GDM1 (cell line): ENCODE data around the gene RCAN1.

Source experiments
- DNase-seq: peaks from one replicate; lab custom pipeline; 2025; lab: John Stamatoyannopoulos, UW

Gene RCAN1

DNA sequence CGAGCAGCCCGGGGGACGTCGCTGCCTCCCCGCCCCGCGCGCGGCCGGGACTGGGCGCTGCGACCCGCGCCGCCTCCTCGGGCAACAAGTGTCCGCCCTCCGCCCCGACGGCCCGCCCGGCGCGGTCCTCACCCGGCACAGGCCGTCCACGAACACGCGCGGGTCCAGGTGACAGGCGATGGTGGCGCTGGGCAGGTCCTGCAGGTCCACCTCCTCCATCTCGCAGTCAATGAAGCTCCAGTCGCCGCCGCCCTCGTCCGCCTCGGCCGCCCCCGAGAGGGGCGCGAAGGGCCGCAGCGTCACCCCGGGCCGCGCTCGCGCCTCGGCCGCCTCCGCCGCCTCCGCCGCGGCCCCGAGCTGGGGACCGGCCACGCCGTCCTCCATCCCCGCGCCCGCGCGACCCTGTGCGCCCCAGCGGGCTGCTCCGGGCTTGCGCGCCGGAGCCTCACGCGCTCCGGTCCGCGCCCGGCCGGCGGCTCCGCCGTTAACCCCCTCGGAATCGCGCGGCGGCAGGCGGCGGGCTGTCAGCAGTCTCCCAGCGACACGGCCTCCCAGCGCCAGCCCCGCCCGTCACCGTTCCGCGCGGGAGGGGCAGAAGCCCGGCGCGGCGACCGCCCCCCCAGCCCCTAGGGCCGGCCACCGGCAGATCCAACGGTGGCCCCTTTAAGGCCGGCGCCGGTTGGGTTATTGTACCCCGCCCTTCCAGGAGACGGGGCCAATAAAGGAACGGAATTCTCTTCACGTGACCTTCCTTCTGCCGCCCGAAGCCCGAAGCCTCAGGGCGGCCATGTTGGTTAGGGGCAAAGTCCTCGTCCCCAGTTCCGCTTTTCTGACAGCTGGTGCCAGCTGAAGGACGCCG lies at the start of gene RCAN1:
Gene RCAN1, minus strand, starts transcription at position 486 of the 859 bp plus-strand sequence. Its CDS starts 102 bp downstream, at position 384.
- DNase-seq = peak; percentile 88

GRCh38 chr21:34661848-34662247 lies 46.9 kb upstream of the RCAN1 start:
- DNase-seq = no peak

GRCh38 chr21:34653522-34653921 lies 38.6 kb upstream of the RCAN1 start:
- no peak for DNase-seq

DNA sequence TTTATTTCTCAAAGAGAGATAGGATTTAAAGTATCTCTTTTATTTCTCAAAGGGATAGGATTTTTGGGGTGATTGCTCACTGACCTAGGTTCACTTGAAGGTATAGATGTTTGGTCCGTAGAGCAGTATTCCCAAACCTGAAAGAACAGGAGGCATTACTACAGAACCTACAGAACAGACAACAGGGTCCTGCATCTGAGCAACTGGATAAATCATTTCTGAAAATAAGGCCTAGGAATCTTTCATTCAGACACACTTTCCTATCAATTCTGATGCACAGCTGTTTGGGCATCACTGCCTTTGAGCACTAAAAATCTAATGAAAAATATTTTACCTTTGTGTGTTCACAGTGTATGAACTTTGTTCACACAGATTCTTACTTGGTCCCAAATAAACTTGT lies 36.7 kb upstream of the RCAN1 start:
- DNase-seq = no peak

DNA sequence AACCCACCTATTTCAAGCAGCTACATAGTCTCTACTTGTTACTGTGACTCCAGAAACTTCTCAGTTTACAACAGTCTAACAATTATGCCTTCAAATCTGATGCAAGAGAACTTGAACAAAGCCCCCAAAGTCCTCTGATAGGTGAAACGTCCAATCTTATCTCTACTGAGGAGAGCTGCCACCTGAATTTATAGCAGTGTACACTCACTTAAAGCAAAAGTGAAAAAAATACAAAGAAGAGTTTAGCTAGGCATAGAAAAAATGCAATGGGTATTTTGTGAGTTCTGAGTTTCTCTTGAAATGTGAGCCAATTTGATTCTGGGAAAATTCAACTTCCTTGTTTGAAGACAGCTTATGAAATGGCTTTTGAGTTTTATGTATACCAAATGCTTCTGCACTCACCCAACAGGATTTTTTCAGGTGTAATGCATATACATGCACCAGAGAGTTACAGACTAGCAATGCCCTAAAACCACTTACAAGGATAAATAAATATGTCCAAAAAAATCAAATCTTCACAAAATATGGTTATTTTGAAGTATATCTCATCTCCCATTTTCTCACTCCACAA lies 36.0 kb upstream of the RCAN1 start:
- DNase-seq = no peak

- no peak for DNase-seq
Measured at GRCh38 chr21:34649400-34649799, 34.5 kb upstream of the RCAN1 start.

DNA sequence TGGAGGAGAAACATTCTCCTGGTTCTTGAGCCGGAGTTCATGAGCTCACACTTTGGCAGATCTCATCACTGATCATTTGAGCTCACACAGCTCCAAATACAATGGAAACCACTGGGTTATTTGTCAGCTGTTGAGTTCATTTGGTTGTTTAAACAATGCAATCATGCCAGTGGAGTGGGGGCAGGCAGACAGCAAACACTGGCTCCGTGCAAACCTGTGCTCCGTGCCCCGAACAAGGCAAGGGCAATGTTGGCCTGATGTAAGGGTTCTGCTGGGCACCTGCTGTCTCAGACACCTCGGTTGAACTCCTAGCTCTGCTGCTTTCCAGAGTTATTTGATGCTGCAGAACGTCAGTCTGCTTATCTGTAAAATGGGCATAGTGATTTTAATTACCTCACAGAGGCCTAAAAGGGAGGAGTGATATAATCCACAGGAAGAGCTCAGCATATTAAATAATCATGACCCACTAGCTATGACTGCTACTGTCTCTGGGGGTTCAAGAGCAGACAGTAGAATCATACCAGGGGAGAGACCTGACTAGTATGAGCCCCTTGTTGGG lies 33.9 kb upstream of the RCAN1 start:
- no peak for DNase-seq

DNA sequence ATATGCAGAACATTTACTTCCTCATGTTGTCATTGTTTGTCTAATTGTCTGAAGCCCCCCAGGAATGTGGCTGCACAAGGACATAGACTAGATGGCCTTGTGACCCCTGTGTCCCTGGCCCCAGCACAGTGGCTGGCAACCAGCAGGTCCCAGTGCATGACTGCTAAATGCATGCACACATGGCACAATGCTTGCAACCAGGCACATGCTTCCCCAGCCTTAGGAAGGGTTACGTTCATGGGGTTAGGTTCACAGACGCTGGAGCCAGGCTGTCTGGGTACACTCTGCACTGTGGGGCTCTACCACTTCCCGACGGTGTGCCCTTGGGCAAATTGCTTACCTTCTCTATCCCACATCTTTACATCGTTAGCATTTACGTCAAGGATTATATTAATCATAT lies 32.6 kb upstream of the RCAN1 start:
- no peak for DNase-seq

- no peak for DNase-seq
Measured at GRCh38 chr21:34644825-34645224, 29.9 kb upstream of the RCAN1 start.

DNA sequence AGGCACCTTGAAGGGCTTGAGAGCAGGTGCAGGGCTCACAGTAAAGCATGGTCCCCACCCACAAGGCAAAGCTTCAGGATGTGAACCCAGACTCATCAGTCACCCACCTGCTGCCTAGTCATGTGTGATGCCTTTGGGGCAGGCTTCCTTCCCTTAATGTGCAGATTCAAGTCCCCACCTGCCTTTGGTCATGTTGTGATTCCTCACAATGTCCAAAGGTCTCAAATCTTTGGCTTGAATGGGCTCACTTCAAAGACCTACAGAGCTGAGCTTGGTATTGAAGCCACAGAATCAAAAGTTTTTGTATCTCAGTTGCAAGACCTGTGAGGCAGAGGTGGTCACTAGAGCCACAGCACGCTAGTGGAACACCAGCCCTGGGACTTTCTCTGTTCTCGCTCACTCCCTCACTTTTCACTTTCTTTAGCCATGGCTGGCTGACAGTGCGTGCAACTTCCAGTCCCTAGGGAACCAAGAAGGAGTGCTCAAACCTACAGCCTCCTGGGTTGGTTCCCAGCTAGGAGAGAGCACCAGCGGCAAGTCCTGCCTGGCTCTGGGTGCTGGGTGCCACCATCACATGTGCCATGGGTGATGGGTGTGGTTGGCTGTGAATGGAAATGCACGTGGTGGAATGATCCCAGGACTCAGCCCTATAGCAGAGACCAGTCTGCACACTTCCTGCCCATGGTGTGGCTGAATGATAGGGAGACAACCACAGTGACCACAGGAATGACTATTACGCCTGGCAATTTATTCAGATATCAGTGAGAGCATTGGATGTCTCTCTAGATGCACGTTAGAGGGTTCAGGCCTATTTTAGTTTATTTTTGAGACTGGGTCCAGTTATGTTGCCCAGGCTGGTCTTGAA lies 27.5 kb upstream of the RCAN1 start:
- no peak for DNase-seq

DNA sequence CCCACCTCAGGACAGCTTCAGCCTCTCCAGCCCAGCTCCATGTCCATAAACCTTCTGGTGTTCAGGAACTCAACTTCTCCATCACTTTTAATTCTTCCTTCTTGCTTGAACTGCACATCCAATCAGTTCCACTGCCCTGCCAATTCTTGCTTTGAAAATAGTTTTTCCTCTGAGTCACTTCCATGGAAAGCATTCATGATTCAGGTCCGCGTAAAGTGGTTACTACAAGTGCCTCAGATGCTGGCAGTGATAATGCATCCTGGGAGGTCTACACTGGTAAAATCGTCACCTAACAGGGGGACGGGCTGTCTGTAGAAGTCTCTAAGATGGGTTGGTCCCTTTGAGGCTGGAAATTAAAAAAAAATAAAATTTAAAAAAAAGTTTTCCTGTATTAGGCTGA lies 25.9 kb upstream of the RCAN1 start:
- no peak for DNase-seq

GRCh38 chr21:34639882-34640788 lies 25.2 kb upstream of the RCAN1 start:
- no peak for DNase-seq

- DNase-seq = no peak
Measured at GRCh38 chr21:34639250-34639649, 24.3 kb upstream of the RCAN1 start.

GRCh38 chr21:34636961-34637360 lies 22.0 kb upstream of the RCAN1 start:
- no peak for DNase-seq

GRCh38 chr21:34635307-34635706 lies 20.4 kb upstream of the RCAN1 start:
- no peak for DNase-seq

DNA sequence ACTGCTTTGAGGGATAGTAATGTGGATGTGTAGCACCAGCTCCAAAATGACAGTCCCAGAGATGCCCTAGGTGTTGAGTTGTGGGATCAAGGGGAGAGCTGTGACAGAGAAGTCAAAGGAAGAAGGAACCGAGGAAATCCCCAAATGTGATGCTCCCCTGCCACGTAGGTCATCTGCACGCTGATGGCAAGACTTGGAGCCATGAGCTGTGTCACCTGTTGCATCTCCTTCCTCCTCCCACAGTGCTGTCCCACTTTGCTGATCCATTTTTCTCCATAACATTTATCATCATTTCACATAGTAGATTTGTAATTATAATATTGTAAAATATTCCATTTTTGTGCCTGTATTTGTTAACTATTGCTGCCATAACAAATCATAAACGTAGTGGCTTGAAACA lies 17.6 kb upstream of the RCAN1 start:
- no peak for DNase-seq

DNA sequence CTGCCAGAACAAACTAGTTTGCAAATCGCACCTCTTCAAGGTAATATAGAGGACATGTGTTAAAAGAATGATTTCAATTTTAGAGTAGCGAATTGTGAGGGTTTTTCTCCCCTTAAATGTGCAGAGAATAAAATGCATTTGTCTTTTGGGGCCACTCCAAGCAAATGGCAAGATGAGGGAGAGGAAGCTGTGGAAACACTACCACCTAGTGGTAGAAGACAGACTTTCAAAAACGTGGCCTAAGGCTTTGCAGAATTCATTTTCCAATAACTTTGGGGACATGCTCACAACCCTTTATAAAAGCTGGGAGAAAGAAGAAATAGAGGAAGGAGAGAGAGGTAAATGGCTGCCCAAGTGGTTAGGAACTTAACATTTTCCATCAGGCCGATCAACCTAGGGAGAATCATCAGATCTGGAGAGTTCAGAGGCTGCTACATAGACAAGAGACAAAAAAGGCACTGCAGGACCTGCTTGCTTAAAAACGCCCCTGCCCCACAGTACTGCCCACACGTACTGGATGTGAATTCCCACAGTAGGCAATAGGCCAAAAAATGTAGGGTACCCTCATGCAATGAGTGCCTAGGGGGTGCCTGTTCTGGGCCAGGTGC lies 15.7 kb upstream of the RCAN1 start:
- no peak for DNase-seq

DNA sequence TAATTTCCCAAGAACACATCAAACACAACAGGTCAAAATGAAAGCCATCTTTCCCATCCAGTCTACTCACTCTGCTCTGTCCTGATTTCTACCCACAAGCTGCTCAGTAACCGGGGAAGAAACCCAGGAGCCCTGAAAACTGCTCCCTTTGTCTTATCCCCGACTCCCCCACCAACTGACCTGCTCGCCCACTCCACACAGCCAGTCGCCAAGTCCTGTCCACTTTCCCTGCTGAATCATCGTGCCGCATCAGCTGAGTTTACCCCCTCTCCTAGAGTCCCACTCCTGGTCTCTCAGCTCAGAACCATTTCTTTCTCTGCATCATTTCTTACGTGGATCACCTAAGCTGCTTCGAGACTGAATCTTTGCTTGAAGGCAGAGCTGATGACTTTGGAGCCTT lies 11.2 kb upstream of the RCAN1 start:
- no peak for DNase-seq

DNA sequence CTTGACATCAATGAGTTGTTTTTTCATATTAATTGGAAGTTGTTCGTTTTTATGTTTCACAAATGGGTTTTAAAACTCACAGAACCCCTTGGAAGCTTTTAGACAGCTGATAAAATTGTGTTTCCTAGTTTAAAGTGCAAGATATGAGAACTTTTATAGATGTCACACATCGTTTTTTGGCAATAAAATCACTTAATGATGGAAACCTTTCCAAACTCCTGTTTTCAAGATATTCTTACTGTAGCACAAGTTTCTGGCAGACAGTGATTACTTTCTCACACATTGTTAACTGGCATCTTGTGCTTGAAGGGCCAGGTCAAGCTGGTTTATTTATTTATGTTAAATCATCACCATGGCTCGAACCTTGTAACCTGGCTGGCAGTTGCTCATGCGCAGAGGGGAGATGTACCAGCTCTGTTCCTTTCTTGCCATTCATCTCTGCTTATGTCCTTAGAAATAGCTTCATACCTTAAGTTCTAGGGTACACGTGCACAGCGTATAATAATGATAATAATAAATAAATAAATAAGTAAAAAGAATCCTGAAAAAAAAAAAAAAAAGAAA lies 10.2 kb upstream of the RCAN1 start:
- no peak for DNase-seq

GRCh38 chr21:34623516-34623915 lies 8.6 kb upstream of the RCAN1 start:
- DNase-seq = no peak
